ENCODE results near the gene TIMM10B.
A peak's percentile ranks its signal among the peaks of the same experiment; 100 is the strongest.

Gene TIMM10B

GRCh38 chr11:6481012-6481923 lies at the start of gene TIMM10B, which contains the start of gene ARFIP2:
Gene TIMM10B, plus strand, starts transcription at chr11:6481501. Its CDS starts 16 bp downstream, at chr11:6481517.
Gene ARFIP2, minus strand, starts transcription at chr11:6481331. Its CDS starts 910 bp downstream, at chr11:6480421.
- peaks cover 21% of the 10 kb centered on the region for H3K36me3 ChIP-seq (ENCODE audit: low read length)
- peak within 1 kb of the TSS; percentile 74 for H3K4me3 ChIP-seq (ENCODE audit: insufficient read depth, low read length, poor library complexity, severe bottlenecking)
- H3K9ac ChIP-seq (ENCODE audit: low read length): peak within 1 kb of the TSS; percentile 73
- no peaks in the 10 kb centered on the region for H3K9me2 ChIP-seq (replicated peaks; ENCODE audit: insufficient read depth, low read length)
- TF ChIP-seq EZH2phosphoT487 (conservative IDR thresholded peaks at IDR 0.05; ENCODE audit: low read length) (no peak), CTCF (IDR thresholded peaks at IDR 0.05; ENCODE audit: insufficient read depth, low read length, poor library complexity, severe bottlenecking) (no peak)
- peak within 1 kb of the TSS; percentile 55 for H3K27ac ChIP-seq (ENCODE audit: low read depth, low read length)
- no peaks in the 10 kb centered on the region for H3K9me3 ChIP-seq (ENCODE audit: insufficient read depth, low read length)
- H3K79me2 ChIP-seq (ENCODE audit: insufficient read depth, low read length): peaks cover 40% of the 10 kb centered on the region
- H3K27me3 ChIP-seq (ENCODE audit: low read length): no peaks in the 10 kb centered on the region
- peak within 1 kb of the TSS; percentile 59 for H2AFZ ChIP-seq (ENCODE audit: low read depth, low read length, severe bottlenecking)
- H4K20me1 ChIP-seq (ENCODE audit: low read depth, low read length): no peaks in the 10 kb centered on the region; the same call in 1 of the 2 replicates
- peak within 1 kb of the TSS; percentile 75 for H3K4me2 ChIP-seq (ENCODE audit: low read depth, low read length, poor library complexity, severe bottlenecking)
- H3F3A ChIP-seq (ENCODE audit: insufficient read depth): no peaks in the 10 kb centered on the region

- no peaks in the 10 kb centered on the region for H4K20me1 ChIP-seq (ENCODE audit: low read depth, low read length)
- no peaks in the 10 kb centered on the region for H3K9me3 ChIP-seq (ENCODE audit: insufficient read depth, low read length)
- H3K9ac ChIP-seq (ENCODE audit: low read length): no peak overlapping the region
- H3K4me2 ChIP-seq (ENCODE audit: low read depth, low read length, poor library complexity, severe bottlenecking): no peak overlapping the region
- H2AFZ ChIP-seq (ENCODE audit: low read depth, low read length, severe bottlenecking): no peak overlapping the region
- H3K9me2 ChIP-seq (replicated peaks; ENCODE audit: insufficient read depth, low read length): no peaks in the 10 kb centered on the region
- no peak for TF ChIP-seq CTCF (IDR thresholded peaks at IDR 0.05; ENCODE audit: insufficient read depth, low read length, poor library complexity, severe bottlenecking)
- TF ChIP-seq EZH2phosphoT487 (conservative IDR thresholded peaks at IDR 0.05; ENCODE audit: low read length): no peak
- H3K27me3 ChIP-seq (ENCODE audit: low read length): no peaks in the 10 kb centered on the region
- H3K27ac ChIP-seq (ENCODE audit: low read depth, low read length): no peak overlapping the region
- H3K4me3 ChIP-seq (ENCODE audit: insufficient read depth, low read length, poor library complexity, severe bottlenecking): no peak overlapping the region
- H3F3A ChIP-seq (ENCODE audit: insufficient read depth): peaks cover 6% of the 10 kb centered on the region; the same call in 1 of the 2 replicates
- no peaks in the 10 kb centered on the region for H3K36me3 ChIP-seq (ENCODE audit: low read length)
- no peaks in the 10 kb centered on the region for H3K79me2 ChIP-seq (ENCODE audit: insufficient read depth, low read length)
Observed at GRCh38 chr11:6431861-6432260, 49.4 kb upstream of the TIMM10B start.

- Histone ChIP-seq H3K9me3 (ENCODE audit: insufficient read depth, low read length) (no peaks in the 10 kb centered on the region), H3F3A (ENCODE audit: insufficient read depth) (peaks cover 6% of the 10 kb centered on the region; the same call in 1 of the 2 replicates), H3K27ac (ENCODE audit: low read depth, low read length) (no peak overlapping the region), H3K27me3 (ENCODE audit: low read length) (no peaks in the 10 kb centered on the region), H3K4me2 (ENCODE audit: low read depth, low read length, poor library complexity, severe bottlenecking) (no peak overlapping the region), H3K9ac (ENCODE audit: low read length) (no peak overlapping the region), H2AFZ (ENCODE audit: low read depth, low read length, severe bottlenecking) (no peak overlapping the region), H3K36me3 (ENCODE audit: low read length) (no peaks in the 10 kb centered on the region), H4K20me1 (ENCODE audit: low read depth, low read length) (no peaks in the 10 kb centered on the region), H3K9me2 (replicated peaks; ENCODE audit: insufficient read depth, low read length) (no peaks in the 10 kb centered on the region), H3K4me3 (ENCODE audit: insufficient read depth, low read length, poor library complexity, severe bottlenecking) (no peak overlapping the region), H3K79me2 (ENCODE audit: insufficient read depth, low read length) (no peaks in the 10 kb centered on the region)
- TF ChIP-seq EZH2phosphoT487 (conservative IDR thresholded peaks at IDR 0.05; ENCODE audit: low read length): no peak
- TF ChIP-seq CTCF (IDR thresholded peaks at IDR 0.05; ENCODE audit: insufficient read depth, low read length, poor library complexity, severe bottlenecking): no peak
Observed at GRCh38 chr11:6433998-6434660, 47.2 kb upstream of the TIMM10B start.
